ENCODE measurements around the gene TBC1D16. TPM values are rescaled to one million over a fixed set of nuclear protein-coding genes. Genes with fewer than 3 reads are reported as not detected.

The TBC1D16 gene
- total and polyA plus RNA-seq, 10 of the 15 experiments (the other 5 are each of a cell fraction or from before 2014, with no cell fraction given): 0.01 to 0.13 (median 0.06) TPM; not detected in 3

GRCh38 chr17:80008848-80009247 is 26.8 kb downstream of the TBC1D16 start:
- TF ChIP-seq BMI1 (IDR thresholded peaks at IDR 0.05; ENCODE audit: borderline replicate concordance) (no peak), NKRF (conservative IDR thresholded peaks at IDR 0.05) (no peak), NFXL1 (IDR thresholded peaks at IDR 0.05; ENCODE audit: borderline replicate concordance) (no peak), HDAC2 (IDR thresholded peaks at IDR 0.05) (no peak), JUND (IDR thresholded peaks at IDR 0.05; ENCODE audit: low read depth, low read length) (no peak)
- Histone ChIP-seq H3K36me3 (ENCODE audit: control insufficient read depth in 2 of 2, insufficient read depth in 2 of 2, low read length in 1 of 2) (no peaks in the 10 kb centered on the region), H4K20me1 (ENCODE audit: control insufficient read depth, insufficient read depth) (no peaks in the 10 kb centered on the region), H3K27ac (ENCODE audit: control insufficient read depth, insufficient read depth) (no peak overlapping the region), H3K9me3 (replicated peaks; ENCODE audit: control insufficient read depth, insufficient read depth, low read length) (no peaks in the 10 kb centered on the region; the same call in 2 of the 3 replicates), H3K4me1 (ENCODE audit: control insufficient read depth, insufficient read depth, low read length) (no peaks in the 10 kb centered on the region), H3K4me2 (ENCODE audit: control insufficient read depth, insufficient read depth) (no peak overlapping the region), H3K79me2 (ENCODE audit: control insufficient read depth, insufficient read depth, low read length) (no peaks in the 10 kb centered on the region), H3K27me3 (replicated peaks in 1 of 2; ENCODE audit: control insufficient read depth in 2 of 2, insufficient read depth in 2 of 2, low read length in 1 of 2) (no peaks in the 10 kb centered on the region; a peak in 1 of 4 replicates), H3K9ac (ENCODE audit: control insufficient read depth, insufficient read depth, low read length) (no peak overlapping the region), H3K4me3 (no peak overlapping the region), H2AFZ (ENCODE audit: control insufficient read depth, low read depth, low read length) (no peak overlapping the region)
- intact Hi-C loops (cut with micrococcal nuclease; ENCODE audit: unreplicated experiment): no loop called here
- in situ Hi-C loops (cut with MboI): no loop called here
- RAD21 ChIA-PET (ENCODE audit: unreplicated experiment): interaction anchor here (1.3 kb wide), 1 partner anchor 92 kb away, joined by 3 read pairs; the partner anchor contains the start of gene GAA
- CTCF ChIA-PET: interaction anchor here (0.6 to 2.6 kb wide), 21 partner anchors 8 to 1789 kb away, joined by 3 to 13 read pairs (median 4); partner anchors contain the start of gene GAA
- no TSS peak for BruUV-seq (replicated peaks)
- DNase-seq (ENCODE audit: low read depth, low spot score) (no peak), ATAC-seq (no peak), FAIRE-seq (no peak)
- SMC1A ChIA-PET (ENCODE audit: uncharacterized antibody, unreplicated experiment): no interaction called here
- 61% methylated on average over 18 of the region's 18 CpGs for WGBS (ENCODE audit: insufficient coverage, insufficient replicate concordance, low lambda C conversion rate, missing lambda C conversion rate)
- POLR2A ChIA-PET: interaction anchor here (0.8 kb wide), 1 partner anchor 11 kb away, joined by 3 read pairs; no protein-coding TSS in a partner anchor

Measured in GM12878 (cell line).